Medulla oblongata (tissue), 1 donor: ENCODE data around the gene SERINC3.
"Not testable (repeated sequence)": the region's sequence is repeated elsewhere in the genome, so short reads cannot be mapped to it uniquely, and the experiment has no call there.

Source experiments
- DNase-seq: peaks from one replicate; pipeline ENCODE4 v3.0.0-alpha.2; 2015; ENCODE audit errors: extremely low spot score

Gene SERINC3

DNA sequence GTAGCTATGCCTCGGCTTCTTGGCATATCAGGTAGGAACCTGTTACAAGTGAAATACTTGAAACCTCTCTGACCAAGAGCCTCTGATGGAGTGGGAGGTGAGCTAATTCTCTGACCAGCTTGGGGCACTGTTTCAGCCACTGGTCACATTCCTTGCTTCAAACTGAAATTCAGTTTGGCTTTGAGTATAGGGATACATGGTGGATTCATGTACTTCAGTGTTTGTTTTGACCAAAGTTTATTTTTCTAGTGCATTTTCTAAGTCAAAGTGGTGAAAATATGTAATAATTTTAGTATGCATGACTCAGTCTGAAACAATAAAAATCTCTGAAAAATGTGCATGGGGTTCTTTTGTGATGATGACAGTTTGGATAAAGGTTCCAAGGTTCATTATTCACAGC is 27.6 kb downstream of the SERINC3 start:
- DNase-seq: no peak

DNA sequence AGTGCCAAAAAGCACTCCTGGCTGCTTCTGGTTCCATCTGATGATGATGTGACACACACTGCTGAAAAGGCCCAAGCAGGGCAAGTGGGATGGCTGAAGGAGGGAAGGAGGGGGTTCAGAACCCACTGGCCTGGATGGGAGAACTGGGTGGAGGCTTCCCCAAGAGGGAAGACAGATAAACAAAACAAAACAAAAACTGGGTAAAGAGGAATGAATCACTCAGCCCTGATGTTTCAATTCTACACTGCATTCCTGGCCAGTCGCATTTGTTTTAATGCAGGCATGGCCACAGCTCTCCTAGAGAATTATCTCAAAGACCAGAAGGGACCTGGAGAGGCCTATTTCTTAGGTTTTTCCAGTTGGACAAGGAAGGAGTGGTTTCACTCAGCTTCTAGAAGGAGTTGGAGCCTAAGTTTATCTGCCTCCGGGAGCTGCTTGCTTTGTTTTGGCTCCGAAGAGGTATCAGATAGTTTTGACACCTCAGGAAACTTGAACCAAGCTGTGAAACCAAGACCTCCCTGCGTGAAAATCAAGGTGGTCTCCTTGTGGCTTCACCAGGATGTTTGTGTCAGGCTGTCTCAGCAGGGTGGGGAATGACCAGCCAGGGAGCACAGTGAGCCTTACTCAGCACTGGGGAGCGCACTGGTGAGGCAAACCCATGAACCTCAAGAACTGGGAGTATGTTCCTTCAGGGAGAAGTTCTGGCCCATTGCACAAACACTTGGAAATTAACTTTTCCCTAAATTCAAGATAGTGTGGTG is 30.1 kb downstream of the SERINC3 start:
- no peak for DNase-seq

DNA sequence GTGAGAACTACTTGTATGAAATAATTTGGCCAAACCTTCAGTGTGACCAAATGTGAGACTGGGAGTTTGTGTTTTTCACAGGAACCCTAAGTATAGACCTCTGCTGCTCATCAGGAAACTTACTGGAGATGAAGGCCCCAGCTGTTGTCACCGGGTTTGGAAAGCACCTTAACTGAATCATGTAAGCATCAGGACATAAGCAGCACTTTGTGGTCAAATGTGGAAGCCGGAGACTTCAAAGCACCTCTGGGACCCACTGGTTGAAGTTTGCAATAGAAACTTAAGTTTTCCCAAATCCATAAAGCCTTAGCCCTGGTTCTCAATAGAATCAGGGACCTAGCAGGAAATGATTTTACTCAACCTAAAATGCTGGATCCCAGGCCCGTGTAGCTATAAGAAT is 31.9 kb downstream of the SERINC3 start:
- no peak for DNase-seq

DNA sequence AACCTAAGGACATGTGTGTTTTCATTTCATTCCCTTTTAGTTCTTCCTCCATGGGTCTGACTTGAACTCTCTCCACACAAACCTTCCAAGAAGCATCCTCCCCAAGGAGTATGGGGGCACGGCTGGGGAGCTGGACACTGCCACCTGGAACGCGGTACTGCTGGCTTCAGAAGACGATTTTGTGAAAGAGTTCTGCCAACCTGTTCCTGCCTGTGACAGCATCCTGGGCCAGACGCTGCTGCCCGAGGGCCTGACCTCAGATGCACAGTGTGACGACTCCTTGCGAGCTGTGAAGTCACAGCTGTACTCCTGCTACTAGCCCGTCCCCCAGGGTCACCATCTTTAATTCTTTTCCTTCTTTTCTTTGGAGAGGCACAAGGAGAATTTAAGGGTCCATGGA is 32.6 kb downstream of the SERINC3 start:
- no peak for DNase-seq

DNA sequence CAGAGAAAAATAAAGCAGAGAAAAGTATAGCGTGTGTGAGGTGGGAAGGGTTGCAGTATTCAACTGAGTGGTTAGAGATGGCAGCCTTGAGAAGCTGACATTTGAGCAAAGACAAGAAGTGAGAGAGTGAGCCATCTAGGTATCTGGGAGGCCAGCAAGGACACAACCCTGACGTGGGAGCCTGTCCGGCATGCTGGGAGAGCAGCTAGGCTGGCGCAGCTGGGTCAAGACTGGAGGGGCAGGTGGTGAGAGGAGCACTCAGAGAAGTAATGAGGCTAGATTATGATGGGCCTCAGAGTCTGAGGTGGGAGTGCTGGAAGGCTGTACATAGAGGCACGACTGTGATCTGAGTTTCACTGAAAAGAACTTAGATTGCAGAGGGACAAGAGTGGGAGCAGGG is 33.3 kb downstream of the SERINC3 start:
- no peak for DNase-seq

DNA sequence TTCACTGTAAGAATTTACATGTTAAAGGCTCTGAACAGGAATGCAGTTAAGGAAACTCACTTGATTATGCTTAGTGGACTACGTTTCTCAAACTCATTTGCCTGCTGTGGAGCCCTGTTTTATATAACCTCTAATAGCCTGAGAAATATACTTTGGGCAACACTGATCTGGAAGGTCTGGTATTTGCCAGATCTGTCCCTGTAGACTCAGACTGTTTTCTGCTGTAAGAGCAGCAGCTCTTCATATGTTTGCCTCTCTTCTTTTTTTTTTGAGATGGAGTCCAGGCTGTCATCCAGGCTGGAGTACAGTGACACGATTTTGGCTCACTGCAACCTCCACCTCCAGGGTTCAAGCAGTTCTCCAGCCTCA is 36.1 kb downstream of the SERINC3 start:
- no peak for DNase-seq

DNA sequence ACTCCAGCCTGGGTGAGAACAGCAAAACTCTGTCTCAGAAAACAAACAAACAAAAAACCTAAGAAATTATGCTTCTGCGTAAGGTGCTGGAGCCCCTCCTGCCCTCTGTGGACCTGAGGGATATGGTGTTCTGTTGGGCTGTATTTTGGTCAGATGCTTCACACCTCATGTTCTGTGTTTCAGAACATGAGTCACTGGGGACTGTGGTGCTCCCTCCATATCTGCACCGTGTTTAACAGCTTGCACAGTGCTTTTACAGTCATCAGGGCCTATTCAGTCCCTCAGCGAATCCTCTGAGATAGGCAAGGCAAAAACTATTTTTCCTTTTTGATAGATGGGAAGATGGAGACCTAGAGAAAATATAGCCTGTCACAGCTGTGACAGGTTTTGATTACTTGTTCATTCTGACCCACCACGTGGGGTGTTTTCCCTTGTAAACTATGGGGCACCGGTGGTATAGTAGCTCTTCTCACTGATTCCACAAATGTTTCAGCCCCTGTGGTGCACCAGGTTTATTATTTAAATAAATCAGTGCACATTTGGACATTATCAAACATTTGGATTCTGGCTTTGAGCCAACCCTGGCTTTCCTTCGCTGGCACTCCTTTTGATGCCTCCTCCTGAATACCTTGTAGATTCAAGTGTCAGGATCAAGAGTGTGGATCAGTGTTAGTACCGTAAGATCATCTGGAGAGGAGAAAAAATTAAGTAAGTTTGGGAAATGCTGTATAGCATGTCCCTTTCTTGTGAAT is 36.6 kb downstream of the SERINC3 start:
- no peak for DNase-seq

DNA sequence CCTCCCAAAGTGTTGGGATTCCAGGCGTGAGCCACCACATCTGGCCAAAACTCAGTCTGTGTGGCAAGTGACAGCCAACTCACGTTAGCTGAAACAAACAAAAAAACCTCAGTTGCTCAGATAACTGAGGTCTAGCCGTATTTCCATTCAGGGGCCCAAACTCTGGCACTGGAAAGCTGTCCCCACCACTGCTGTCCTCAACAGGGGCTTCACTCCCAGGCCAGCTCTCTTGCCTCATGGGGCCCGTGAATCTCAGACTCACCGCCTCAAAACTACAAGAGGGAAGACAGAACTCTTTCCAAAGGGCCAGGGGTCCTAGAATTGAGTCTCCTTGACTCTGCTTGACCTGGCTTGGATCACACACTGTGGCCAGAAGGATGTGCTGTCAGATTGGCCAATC is 38.8 kb downstream of the SERINC3 start:
- DNase-seq: no peak

DNA sequence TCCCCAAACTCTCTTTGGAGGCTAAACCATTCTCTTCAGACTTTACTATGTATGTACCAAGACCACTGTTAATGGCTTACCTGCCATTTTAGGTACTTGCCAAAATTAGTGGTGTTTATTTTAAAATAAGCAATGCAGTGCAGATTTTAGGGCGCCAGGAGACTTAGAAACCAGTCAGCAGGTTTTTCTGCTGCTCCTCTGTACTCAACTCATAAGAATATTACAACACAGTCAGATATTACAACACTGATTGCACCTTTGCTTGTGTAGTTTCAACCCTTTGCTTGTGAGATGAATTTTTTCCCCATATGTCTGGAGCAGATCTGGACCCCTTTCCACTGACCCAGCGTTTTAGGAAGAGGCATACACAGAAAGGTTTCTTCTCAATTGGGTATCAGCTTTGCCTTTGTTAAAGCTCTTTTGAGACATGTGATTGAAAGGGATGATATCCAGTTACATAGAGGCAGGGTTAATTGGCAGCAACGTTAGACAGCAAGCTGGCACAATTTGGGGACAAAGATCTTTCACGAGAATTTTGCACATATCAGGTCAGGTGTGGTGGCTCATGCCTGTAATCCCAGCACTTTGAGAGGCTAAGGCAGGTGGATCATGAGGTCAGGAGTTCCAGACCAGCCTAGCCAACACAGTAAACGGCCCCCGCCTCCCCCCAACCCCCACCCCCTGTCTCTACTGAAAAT is 40.0 kb downstream of the SERINC3 start:
- DNase-seq: no peak

DNA sequence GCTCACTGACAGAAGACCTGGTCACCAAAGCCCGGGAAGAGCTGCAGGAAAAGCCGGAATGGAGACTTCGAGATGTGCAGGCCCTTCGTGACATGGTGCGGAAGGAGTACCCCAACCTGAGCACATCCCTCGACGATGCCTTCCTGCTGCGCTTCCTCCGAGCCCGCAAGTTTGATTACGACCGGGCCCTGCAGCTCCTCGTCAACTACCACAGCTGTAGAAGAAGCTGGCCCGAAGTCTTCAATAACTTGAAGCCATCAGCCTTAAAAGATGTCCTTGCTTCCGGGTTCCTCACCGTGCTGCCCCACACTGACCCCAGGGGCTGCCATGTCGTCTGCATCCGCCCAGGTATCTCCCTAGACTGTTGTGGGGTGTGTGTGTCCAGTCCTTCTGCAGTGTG is 41.8 kb downstream of the SERINC3 start:
- DNase-seq: no peak

DNA sequence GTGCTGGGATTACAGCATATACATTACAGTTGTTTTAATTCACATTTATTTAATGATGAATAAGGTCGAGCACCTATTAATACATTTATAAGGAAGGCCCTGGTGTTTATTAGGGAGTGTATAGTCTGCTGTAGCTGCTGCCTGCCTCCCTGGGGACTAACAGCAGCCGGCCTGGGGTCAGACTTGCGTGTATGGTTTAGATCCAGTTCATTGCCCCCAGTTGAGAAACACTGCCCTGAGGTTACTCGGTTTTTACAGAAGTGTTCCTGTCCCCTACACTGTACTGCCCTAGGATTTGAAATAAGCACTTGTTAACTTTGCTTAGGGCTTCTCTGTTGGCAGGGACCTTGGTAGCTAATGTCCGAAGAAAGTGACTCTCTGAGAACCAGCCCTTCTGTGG is 42.2 kb downstream of the SERINC3 start:
- DNase-seq: no peak

DNA sequence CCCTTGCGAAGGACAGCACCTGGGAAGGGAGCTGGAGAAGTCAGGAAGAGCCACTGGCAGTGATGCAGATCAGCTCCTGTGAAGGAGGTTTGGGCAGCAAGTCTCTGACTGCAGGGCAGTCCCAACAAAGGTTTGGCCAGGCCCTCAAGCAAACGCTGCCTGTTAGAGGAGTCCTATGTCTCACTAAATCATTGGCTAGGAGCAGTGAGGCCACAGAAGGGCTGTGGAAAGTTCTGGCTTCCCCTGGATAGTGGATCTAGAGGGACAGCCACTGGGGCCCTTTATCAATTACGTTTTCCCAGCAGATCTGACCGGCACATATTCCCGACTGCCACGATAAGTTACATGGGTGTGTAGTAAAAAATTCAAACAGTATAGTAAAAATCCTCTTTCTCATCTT is 43.7 kb downstream of the SERINC3 start:
- no peak for DNase-seq

DNA sequence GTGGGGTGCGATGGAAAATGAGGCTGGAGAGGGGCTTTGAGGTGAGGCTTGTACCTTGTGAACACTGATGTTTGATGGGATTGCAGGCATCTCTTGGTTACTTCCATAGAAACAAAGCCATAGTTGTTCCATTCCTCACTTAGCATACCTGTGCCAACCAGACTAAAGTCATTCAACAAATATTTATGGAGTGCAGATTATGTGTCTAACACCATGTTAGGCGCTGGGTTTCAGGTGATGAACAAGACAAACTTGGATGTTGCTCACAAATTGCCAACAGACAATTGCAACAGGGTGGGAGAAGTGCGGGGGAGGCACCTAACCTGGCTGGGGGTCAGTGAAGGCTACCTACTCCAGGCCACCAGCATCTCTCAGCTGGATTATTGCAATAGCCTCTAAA is 44.7 kb downstream of the SERINC3 start:
- no peak for DNase-seq

DNA sequence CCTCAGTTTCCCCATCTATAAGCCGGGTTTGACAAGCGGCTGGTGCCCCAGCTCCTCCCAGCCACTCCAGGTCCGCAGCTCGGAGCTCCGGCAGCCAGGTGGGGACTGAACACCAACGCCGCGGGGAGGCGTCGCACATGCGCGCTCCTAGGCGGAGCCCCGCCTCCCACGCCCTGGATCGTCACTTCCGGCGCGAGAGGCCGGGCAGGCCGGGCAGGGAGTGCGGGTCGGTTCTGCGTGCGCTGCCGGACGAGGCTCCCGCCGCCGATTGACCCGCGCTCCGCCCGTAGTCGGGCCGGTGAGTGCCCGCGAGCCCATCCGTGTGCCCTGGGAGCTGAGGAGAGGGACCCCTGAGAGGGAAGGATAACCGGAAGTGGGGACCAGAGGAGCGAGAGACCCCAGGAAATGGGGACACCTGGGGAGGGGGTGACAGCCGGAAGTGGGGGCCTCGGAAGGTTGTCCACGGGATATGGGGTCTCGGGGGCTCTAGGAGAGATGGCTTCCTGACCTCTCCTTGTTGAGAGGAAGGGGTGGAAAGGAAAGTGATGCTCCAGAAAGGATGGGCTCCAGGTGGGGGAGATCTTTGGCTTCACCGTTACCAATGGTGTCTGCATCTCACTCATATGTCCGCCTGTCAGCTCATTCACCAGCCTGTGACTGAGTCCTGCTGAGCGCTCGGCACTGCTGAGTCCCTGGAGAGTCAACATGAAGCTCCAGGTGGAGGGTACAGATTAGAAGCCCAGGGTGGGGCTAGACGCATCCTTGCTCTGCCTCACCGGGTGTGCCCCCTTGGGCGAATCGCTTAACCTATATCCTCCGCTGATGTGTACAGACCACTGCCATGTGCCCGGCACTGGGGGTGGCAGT is 45.9 kb downstream of the SERINC3 start, which contains the start of gene TTPAL:
Gene TTPAL (plus strand): TSS at position 181 of the 867 bp plus-strand sequence. CDS start 4,126 bp downstream, outside the sequence.
- DNase-seq: peak; percentile 90

DNA sequence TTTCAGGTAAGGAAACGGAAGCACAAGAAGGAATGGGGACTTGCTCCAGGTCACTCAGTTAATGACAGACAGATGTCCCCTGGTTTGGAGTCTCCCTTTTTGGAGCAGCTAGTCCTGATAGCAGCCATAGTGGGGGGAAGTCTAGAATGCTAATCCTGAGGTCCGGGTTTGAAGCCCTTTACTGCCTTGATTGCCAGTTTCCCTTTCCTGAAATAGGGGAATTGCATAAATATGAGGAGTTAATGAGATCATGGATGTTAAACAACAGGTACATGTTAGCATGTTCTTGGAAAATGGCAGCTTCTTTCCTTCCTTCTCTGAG is 46.5 kb downstream of the SERINC3 start:
- no peak for DNase-seq

DNA sequence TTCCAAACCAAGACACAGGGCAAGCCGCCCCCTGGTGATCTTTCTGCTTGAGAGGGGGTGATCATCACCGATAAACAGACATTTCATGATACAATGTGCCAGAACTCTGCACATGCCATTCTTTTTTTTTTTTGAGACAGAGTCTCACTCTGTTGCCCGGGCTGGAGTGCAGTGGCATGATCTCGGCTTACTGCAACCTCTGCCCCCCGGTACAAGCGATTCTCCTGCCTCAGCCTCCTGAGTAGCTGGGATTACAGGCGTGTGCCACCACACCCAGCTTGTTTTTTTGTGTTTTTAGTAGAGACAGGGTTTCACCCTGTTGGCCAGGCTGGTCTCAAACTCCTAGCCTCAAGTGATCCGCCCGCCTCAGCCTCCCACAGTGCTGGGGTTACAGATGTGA is 49.6 kb downstream of the SERINC3 start:
- not testable (repeated sequence) for DNase-seq

DNA sequence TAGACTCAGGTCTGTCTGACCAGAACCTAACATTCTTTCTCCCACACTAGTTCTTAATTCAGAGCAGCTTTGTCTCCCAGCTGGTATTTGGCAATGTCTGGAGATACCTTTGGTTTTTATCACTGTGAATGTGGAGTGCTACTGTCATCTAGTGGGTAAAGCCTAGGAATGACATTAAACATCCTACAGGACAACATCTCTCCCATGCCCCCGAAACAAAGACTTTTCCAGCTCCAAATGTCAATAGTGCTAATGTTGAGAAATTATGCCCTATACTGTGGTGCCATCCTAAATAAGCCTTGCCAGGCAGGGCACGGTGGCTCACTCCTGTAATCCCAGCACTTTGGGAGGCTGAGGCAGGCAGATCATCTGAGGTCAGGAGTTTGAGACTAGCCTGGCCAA is 50.4 kb downstream of the SERINC3 start:
- DNase-seq: no peak

DNA sequence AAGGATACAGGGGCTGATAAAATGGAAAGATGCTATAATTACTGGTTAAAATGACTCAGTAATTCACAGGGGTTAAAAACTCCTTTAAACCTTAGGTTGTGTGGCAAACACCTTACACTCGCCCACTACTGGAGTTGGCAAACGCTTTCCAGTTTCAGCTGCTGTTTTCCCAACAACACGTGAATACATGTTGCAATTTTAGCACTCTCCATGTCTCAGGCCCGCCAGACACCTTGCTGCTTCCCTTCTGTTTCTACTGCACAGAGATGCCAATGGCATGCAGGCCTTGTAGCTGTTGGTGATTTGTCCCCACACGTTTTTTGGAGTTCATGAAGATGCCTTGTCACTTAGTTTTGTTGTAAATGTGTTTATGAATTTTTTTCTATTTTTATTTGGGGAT is 51.5 kb downstream of the SERINC3 start:
- no peak for DNase-seq

DNA sequence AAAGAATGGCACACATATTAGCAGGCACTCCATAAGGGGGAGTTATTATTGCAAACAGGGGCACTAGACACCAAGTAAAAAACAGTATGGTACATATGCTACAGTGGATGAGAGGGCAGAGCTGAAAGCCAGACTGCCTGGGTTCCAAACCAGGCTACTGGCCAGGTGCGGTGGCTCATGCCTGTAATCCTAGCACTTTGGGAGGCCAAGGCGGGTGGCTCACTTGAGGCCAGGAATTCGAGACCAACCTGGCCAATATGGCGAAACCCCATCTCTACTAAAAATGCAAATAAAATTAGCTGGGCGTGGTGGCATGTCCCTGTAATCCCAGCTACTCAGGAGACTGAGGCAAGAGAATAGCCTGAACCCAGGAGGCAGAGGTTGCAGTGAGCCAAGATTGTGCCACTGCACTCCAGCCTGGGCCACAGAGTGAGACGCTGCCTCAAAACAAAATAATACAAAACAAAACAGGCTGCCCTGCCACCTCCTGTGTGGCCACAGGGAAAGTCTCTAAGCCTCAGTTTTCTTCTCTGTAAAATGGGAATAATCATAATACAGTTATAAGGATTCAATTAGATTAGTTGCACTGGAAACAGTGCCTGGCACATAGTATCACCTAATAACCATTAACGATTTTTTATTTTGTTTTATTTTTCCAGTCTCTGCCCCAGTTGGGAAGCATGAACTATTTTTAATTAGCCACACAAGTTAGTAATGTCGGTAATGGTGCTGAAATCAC is 53.7 kb downstream of the SERINC3 start:
- DNase-seq: no peak

DNA sequence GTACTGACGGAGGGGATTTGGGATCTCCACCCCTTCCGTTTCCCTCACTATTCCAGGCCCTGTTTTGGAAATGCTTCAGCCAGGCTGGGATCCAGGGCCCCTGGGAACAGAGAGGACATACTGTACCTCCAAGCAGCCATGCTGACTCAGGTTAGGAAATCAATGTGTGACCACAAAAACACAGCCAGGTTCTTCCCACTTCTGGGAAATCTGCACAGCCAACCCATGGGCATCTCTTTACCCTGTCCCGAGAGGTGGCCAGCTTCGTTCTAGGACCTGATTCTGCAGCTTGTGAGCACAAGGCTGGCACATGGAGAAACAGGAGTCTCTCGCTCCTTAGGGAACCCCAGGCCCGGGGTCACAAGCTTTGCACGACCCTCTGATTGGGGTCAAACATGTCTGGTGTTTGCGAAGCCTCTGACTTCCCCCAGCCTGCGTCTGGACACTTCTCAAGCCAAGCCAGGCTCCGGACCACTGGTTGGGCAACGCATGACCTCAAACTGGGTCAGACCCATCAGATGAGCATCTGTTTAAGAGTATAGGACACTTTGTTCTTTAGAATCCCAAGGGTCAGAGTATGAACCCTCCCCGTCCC is 54.5 kb downstream of the SERINC3 start:
- no peak for DNase-seq
